OCI-LY7 (cell line): Measurements from ENCODE around the gene ARHGAP40. TPM values are rescaled to one million over a fixed set of nuclear protein-coding genes. Genes with fewer than 3 reads are reported as not detected.

Experiments
- BruUV-seq: library from RNA; stranded (reverse); fragments of 400-500 nt; replicated peaks from 2 replicates; lab custom pipeline; 2021; lab: Mats Ljungman, UMichigan
- CTCF ChIA-PET: fragments of 300-600 bp; sonication (Branson Sonifier 250); formaldehyde crosslinking; loops from one replicate; lab custom pipeline; 2022; ENCODE audit warnings: antibody characterized with exemption; ENCODE audit not compliant: unreplicated experiment; lab: Charles Lee
- POLR2A ChIA-PET: fragments of 300-600 bp; sonication (Branson Sonifier 250); formaldehyde crosslinking; loops from one replicate; lab custom pipeline; 2022; ENCODE audit warnings: antibody characterized with exemption; lab: Charles Lee
- DNase-seq: peaks from one replicate; pipeline ENCODE4 v3.0.0-alpha.2; 2015; ENCODE audit warnings: low spot score
- H2AFZ ChIP-seq: fragments of 200-600 bp; sonication (generic), shearing (Covaris generic); 2 replicates; pipeline ENCODE4 v1.6.1; 2014; ENCODE audit warnings: mild to moderate bottlenecking, antibody characterized with exemption, low read length, moderate library complexity
- H3K27ac ChIP-seq: fragments of 200-600 bp; sonication (generic); 2 replicates; pipeline ENCODE4 v1.5.1; 2014; ENCODE audit warnings: mixed run types, low read depth, mild to moderate bottlenecking, moderate library complexity, low read length, inconsistent platforms; ENCODE audit not compliant: poor library complexity, severe bottlenecking
- H3K36me3 ChIP-seq: fragments of 200-600 bp; sonication (generic); 2 replicates; pipeline ENCODE4 v1.6.1; 2014; ENCODE audit warnings: mild to moderate bottlenecking, antibody characterized with exemption, low read length, moderate library complexity, mixed read lengths; ENCODE audit not compliant: insufficient read depth
- H3K4me1 ChIP-seq: fragments of 200-600 bp; sonication (generic); 2 replicates; pipeline ENCODE4 v1.5.1; 2014; ENCODE audit warnings: mild to moderate bottlenecking, low read length; ENCODE audit not compliant: insufficient read depth, poor library complexity, severe bottlenecking
- H3K4me2 ChIP-seq: fragments of 200-600 bp; sonication (generic); 2 replicates; pipeline ENCODE4 v1.6.1; 2014; ENCODE audit warnings: mild to moderate bottlenecking, low read length
- H3K4me3 ChIP-seq: fragments of 200-600 bp; sonication (generic); 2 replicates; pipeline ENCODE4 v1.5.1; 2014; ENCODE audit warnings: mild to moderate bottlenecking, low read depth, low read length; ENCODE audit not compliant: poor library complexity, severe bottlenecking
- H3K79me2 ChIP-seq: fragments of 200-600 bp; sonication (generic); 2 replicates; pipeline ENCODE4 v1.6.1; 2016; ENCODE audit warnings: low read depth, mild to moderate bottlenecking, low read length, moderate library complexity, mixed read lengths; ENCODE audit not compliant: insufficient read depth
- H3K9me2 ChIP-seq: fragments of 200-600 bp; sonication (generic); 2 replicates; pipeline ENCODE4 v1.6.1; 2016; ENCODE audit warnings: mild to moderate bottlenecking, low read length, mixed read lengths; ENCODE audit not compliant: insufficient read depth
- H3K9me3 ChIP-seq: fragments of 200-600 bp; sonication (generic); 2 replicates; pipeline ENCODE4 v1.6.1; 2014; ENCODE audit warnings: mild to moderate bottlenecking, mixed run types, low read length, mixed read lengths
- H4K20me1 ChIP-seq: fragments of 200-600 bp; sonication (generic); 2 replicates; pipeline ENCODE4 v1.6.1; 2014; ENCODE audit warnings: mild to moderate bottlenecking, antibody characterized with exemption, low read length, moderate library complexity, mixed read lengths; ENCODE audit not compliant: insufficient read depth
- EZH2phosphoT487 ChIP-seq: fragments of 200-600 bp; sonication (generic); IDR thresholded peaks from 2 replicates; pipeline ENCODE4 v1.6.1; 2018; ENCODE audit warnings: low read depth, borderline replicate concordance, mild to moderate bottlenecking, mixed run types, antibody characterized with exemption, low read length, moderate library complexity, mixed read lengths
- intact Hi-C: fragments of 100-400 bp; cut with micrococcal nuclease; formaldehyde crosslinking; loops from one replicate; pipeline ENCODE4 v1.10.0; 2022; ENCODE audit not compliant: unreplicated experiment
- total RNA-seq, 2 experiments: library from RNA; depleted of rRNA in 1 of 2; stranded (reverse); fragments of >200 nt in 1 of 2; shearing (Covaris generic) in 1 of 2; gene quantifications; 2 replicates each; pipeline ENCODE4 v1.2.3, GENCODE V29; 2014 to 2022
- TF ChIP-seq, protein P1 (sequence below): fragments of 200-600 bp; sonication (generic); conservative IDR thresholded peaks from 2 replicates; pipeline ENCODE4 v1.5.1; 2014; ENCODE audit warnings: mild to moderate bottlenecking, antibody characterized with exemption, low read length, moderate library complexity, mixed read lengths

The ARHGAP40 gene
- total RNA-seq, 2 experiments from 2014 or later: not detected

DNA sequence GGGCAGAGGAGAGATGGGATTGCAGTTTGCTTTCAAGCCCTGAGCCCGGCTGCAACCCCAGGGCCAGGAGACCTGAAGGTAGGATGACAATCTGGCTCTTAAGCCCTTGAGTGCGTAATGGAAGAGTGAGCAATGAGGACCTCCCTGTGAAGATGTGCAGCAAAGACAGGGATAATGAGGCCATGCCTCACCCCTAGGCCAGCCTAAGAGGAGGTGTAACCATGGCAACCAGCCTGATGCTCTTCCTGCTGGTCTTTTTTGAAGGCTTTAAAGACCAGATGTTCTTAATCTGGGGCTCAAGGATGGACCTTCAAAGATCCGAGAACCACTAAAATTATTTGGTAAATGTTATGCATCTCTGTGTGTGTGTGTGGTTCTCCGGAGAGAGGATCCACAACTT lies 8.2 kb downstream of the ARHGAP40 start:
- TF ChIP-seq, protein P1, sequence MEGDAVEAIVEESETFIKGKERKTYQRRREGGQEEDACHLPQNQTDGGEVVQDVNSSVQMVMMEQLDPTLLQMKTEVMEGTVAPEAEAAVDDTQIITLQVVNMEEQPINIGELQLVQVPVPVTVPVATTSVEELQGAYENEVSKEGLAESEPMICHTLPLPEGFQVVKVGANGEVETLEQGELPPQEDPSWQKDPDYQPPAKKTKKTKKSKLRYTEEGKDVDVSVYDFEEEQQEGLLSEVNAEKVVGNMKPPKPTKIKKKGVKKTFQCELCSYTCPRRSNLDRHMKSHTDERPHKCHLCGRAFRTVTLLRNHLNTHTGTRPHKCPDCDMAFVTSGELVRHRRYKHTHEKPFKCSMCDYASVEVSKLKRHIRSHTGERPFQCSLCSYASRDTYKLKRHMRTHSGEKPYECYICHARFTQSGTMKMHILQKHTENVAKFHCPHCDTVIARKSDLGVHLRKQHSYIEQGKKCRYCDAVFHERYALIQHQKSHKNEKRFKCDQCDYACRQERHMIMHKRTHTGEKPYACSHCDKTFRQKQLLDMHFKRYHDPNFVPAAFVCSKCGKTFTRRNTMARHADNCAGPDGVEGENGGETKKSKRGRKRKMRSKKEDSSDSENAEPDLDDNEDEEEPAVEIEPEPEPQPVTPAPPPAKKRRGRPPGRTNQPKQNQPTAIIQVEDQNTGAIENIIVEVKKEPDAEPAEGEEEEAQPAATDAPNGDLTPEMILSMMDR: no peak
- no peak for TF ChIP-seq EZH2phosphoT487
- POLR2A ChIA-PET: interaction anchor here (0.6 kb wide), 1 partner anchor 187 kb away, joined by 3 read pairs; no protein-coding TSS in a partner anchor

DNA sequence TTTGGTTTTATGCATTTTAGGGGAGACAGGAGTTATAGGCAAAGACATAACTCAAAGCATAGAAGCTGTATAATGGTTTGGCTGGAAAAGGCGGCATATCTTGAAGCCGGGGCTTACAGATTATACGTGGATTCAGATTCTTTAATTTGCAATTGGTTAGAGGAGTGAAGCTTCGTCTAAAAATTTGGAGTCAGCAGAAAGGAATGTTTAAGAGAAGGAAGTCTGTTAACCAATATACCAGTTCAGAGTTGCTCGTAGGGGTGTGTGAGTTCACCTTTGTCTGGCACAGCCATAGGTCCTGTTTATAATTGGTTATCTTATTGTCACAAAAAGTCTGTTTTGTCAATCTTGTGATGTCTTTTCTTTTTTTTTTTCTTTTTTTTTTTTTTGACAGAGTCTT lies 8.9 kb downstream of the ARHGAP40 start:
- Histone ChIP-seq H3K4me3 (no peak overlapping the region), H3K36me3 (no peaks in the 10 kb centered on the region), H3K79me2 (no peaks in the 10 kb centered on the region), H3K9me2 (no peaks in the 10 kb centered on the region), H4K20me1 (no peaks in the 10 kb centered on the region), H3K9me3 (no peaks in the 10 kb centered on the region), H3K27ac (no peak overlapping the region), H3K4me1 (peaks cover 5% of the 10 kb centered on the region), H3K4me2 (no peak overlapping the region), H2AFZ (no peak overlapping the region)
- BruUV-seq: no TSS peak
- intact Hi-C loops: no loop called here
- no peak for TF ChIP-seq EZH2phosphoT487
- TF ChIP-seq, protein P1: no peak
- DNase-seq: no peak
- CTCF ChIA-PET: no interaction called here
- POLR2A ChIA-PET: interaction anchor here (0.6 kb wide), 1 partner anchor 186 kb away, joined by 3 read pairs; no protein-coding TSS in a partner anchor

More for the DNA sequence above, 8.2 kb downstream of the ARHGAP40 start:
- intact Hi-C loops: no loop called here
- no peak overlapping the region for H3K4me2 ChIP-seq
- no TSS peak for BruUV-seq
- no peaks in the 10 kb centered on the region for H3K36me3 ChIP-seq
- H3K9me3 ChIP-seq: no peaks in the 10 kb centered on the region
- no peaks in the 10 kb centered on the region for H3K79me2 ChIP-seq
- CTCF ChIA-PET: no interaction called here
- peaks cover 5% of the 10 kb centered on the region for H3K4me1 ChIP-seq
- H3K27ac ChIP-seq: no peak overlapping the region
- H3K9me2 ChIP-seq: no peaks in the 10 kb centered on the region
- no peak for DNase-seq
- no peaks in the 10 kb centered on the region for H4K20me1 ChIP-seq
- H3K4me3 ChIP-seq: no peak overlapping the region
- H2AFZ ChIP-seq: no peak overlapping the region

DNA sequence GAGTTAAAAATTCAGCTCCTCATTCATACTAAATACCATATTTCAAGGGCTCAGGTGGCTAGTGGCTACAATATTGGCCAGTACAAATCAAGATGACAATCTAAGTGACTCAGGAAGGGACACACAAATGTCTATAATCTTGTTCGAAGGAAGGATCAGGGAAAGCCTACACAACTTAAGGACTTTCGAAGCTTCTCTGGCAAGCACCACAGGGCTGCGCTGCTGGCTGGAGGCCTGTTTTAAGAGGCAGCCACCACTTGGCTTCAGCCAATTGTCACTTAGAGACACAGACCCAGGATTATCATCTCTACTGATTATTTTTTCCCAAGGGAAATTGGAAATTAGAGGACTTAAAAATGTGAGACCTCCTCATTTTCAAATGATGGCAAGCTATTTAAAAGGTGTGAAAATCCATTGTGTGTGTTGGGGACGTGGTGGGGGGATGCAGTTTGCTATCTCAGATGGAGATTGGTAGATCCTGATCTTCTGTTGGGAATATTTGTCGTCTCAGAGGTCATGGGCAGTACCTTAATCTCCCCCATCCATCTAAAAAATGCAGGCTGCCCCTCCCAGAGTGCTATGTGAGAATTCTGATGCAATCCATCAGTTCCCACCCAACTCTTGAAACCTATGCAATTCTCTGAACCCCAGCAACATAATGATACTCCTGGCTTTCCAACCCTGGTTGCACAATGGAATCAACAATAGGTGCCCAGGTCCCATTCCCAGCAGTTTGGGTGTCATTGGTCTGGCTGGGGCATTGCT lies 11.3 kb downstream of the ARHGAP40 start:
- H3K4me1 ChIP-seq: peaks cover 5% of the 10 kb centered on the region
- CTCF ChIA-PET: no interaction called here
- H3K36me3 ChIP-seq: no peaks in the 10 kb centered on the region
- H3K4me2 ChIP-seq: no peak overlapping the region
- no TSS peak for BruUV-seq
- intact Hi-C loops: no loop called here
- TF ChIP-seq EZH2phosphoT487: no peak
- TF ChIP-seq, protein P1: no peak
- H4K20me1 ChIP-seq: no peaks in the 10 kb centered on the region
- no peak overlapping the region for H2AFZ ChIP-seq
- H3K79me2 ChIP-seq: no peaks in the 10 kb centered on the region
- H3K9me3 ChIP-seq: no peaks in the 10 kb centered on the region
- no peak overlapping the region for H3K27ac ChIP-seq
- POLR2A ChIA-PET: no interaction called here
- no peaks in the 10 kb centered on the region for H3K9me2 ChIP-seq
- DNase-seq: no peak
- H3K4me3 ChIP-seq: no peak overlapping the region
